Keratinocyte (primary cell): Measurements from ENCODE around the gene HOXA10.

Source experiments
- CTCF ChIP-seq, 3 experiments: IDR thresholded peaks in 1 of 3; conservative IDR thresholded peaks in 1 of 3; optimal IDR thresholded peaks in 1 of 3; 2 replicates in 2 of 3; 3 replicates in 1 of 3; pipeline versions ENCODE3 to v1.5.1; 2011; ENCODE audit warnings: low read length in 3 of 3, mild to moderate bottlenecking in 3 of 3, moderate library complexity in 2 of 3, control low read depth in 1 of 3, inconsistent platforms in 1 of 3; ENCODE audit not compliant: insufficient read depth in 2 of 3; ENCODE audit errors: extremely low read depth in 1 of 3
- EZH2 ChIP-seq: IDR thresholded peaks from one replicate; pipeline ENCODE4 v1.6.1; 2012; ENCODE audit warnings: inconsistent platforms, mild to moderate bottlenecking, low read length, moderate library complexity

DNA sequence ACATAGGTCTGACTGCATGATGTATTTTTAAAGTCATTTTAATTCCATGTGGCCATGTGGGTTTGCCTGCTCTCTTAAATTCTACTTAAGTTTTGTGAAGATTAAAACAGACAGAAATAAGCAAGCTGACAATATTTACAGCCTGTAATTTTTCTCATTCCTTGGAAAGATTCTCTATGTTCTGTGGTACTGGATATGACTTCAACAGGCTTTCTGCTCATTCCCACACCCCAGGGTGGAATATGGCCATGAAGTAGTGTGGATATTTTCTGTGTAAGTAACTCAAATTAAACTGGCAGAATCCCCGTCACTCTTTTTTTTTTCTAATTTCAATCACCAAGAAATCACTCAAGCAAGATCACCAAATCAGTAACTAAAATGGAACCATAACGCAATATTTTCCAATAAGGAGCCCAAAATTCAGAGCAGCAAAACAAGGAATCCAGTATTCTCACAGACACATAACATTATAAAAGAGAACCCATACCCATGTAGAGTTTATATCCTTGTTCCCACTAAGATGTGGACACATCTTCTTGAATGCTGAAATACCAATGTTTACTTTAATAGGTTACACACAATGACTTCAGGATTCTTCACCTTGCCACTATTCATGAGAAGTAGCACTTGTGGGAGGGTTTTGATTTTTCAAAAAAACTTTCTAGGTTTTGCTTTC, 36.3 kb downstream of the HOXA10 start:
- TF ChIP-seq EZH2, result no peak
- no peak for TF ChIP-seq CTCF (optimal IDR thresholded peaks at IDR 0.05 in 1 of 3, IDR thresholded peaks at IDR 0.05 in 1 of 3, conservative IDR thresholded peaks at IDR 0.05 in 1 of 3; ENCODE audit: extremely low read depth in 1 of 3, insufficient read depth in 2 of 3, low read length in 3 of 3)
